Chondrocyte (in vitro differentiated cells): ENCODE data around the gene ABHD15. TPM values are rescaled to one million over a fixed set of nuclear protein-coding genes. Genes with fewer than 3 reads are reported as not detected.

ENCODE experiments used
- DNase-seq: peaks from one replicate; pipeline ENCODE4 v3.0.0; 2021; ENCODE audit warnings: mixed read lengths, low spot score
- H3K27ac Mint-ChIP-seq: one replicate; pipeline ENCODE4 v1.8.0; 2021; ENCODE audit warnings: mild to moderate bottlenecking, moderate library complexity, mixed read lengths; ENCODE audit not compliant: unreplicated experiment
- H3K27me3 Mint-ChIP-seq: 2 replicates; pipeline ENCODE4 v1.8.0; 2021; ENCODE audit warnings: low read depth, mixed read lengths
- H3K36me3 Mint-ChIP-seq: 2 replicates; pipeline ENCODE4 v1.8.0; 2021; ENCODE audit warnings: low read depth, mixed read lengths
- H3K4me1 Mint-ChIP-seq: 2 replicates; pipeline ENCODE4 v1.8.0; 2021; ENCODE audit warnings: low read depth, mild to moderate bottlenecking, mixed read lengths
- H3K4me3 Mint-ChIP-seq: one replicate; pipeline ENCODE4 v1.8.0; 2021; ENCODE audit warnings: mild to moderate bottlenecking, moderate library complexity, mixed read lengths; ENCODE audit not compliant: unreplicated experiment
- H3K9me3 Mint-ChIP-seq: 2 replicates; pipeline ENCODE4 v1.8.0; 2021; ENCODE audit warnings: low read depth, mixed read lengths
- total RNA-seq: library from RNA; stranded (reverse); gene quantifications from 3 replicates; pipeline ENCODE4 v1.2.1, GENCODE V29; 2021
- TF ChIP-seq, protein P1 (sequence below): fragments of 200-600 bp; sonication (generic); IDR thresholded peaks from 2 replicates; pipeline ENCODE4 v1.5.0; 2021; ENCODE audit warnings: antibody characterized with exemption, mild to moderate bottlenecking, moderate library complexity

The ABHD15 gene
- total RNA-seq, 1 donor from 2014 or later, result 11.7 TPM

DNA sequence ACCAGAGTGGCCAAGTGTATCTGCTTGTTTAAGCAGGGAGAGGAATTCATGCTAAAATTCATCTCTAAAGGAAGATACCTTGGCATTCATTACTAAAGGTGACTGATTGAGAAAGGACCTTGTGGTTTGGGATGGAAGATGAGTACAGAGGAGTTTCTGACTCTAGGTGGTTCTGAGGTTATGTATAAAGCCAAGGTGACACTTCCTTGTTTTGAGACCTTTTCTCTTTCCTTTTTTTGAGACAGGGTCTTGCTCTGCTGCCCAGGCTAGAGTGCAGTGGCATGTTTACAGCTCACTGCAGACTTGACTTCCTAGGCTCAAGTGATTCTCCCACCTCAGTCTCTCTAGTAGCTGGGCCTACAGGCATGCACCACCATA lies 9.1 kb downstream of the ABHD15 start:
- Mint-ChIP-seq H3K36me3 (peaks cover 8% of the 10 kb centered on the region), H3K9me3 (no peaks in the 10 kb centered on the region), H3K4me1 (no peaks in the 10 kb centered on the region), H3K27ac (no peak overlapping the region), H3K27me3 (no peaks in the 10 kb centered on the region), H3K4me3 (no peak overlapping the region)
- DNase-seq, result no peak
- TF ChIP-seq, protein P1, sequence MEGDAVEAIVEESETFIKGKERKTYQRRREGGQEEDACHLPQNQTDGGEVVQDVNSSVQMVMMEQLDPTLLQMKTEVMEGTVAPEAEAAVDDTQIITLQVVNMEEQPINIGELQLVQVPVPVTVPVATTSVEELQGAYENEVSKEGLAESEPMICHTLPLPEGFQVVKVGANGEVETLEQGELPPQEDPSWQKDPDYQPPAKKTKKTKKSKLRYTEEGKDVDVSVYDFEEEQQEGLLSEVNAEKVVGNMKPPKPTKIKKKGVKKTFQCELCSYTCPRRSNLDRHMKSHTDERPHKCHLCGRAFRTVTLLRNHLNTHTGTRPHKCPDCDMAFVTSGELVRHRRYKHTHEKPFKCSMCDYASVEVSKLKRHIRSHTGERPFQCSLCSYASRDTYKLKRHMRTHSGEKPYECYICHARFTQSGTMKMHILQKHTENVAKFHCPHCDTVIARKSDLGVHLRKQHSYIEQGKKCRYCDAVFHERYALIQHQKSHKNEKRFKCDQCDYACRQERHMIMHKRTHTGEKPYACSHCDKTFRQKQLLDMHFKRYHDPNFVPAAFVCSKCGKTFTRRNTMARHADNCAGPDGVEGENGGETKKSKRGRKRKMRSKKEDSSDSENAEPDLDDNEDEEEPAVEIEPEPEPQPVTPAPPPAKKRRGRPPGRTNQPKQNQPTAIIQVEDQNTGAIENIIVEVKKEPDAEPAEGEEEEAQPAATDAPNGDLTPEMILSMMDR, result no peak

DNA sequence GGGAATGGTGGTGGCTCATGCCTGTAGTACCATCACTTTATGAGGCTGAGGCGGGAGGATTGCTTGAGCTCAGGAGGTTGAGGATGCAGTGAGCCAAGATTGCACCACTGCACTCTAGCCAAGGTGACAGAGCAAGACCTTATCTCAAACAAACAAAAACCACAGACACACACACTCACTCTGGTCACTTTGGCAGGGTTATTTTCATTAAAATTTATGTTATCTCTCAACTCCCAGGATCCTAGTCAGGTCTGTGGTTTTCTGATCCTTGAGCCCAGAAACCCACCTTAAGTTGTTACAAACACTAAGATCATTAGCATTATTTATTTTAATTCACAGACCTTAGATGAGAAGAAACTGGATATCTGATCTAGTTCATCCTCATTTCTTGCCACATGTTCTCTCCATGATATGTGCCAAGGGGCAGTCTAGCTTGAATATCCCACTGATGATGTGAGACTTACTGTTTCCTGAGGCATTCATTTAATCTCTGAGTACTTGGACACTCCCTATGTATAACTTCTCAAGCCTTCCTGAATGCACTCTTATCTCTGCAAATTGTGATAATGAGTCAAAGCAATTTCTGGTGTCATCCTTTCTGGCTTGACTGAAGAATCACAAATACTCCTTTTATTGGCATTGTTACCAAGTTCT lies 9.6 kb downstream of the ABHD15 start:
- no peak for DNase-seq
- no peak overlapping the region for H3K4me3 Mint-ChIP-seq
- H3K4me1 Mint-ChIP-seq, result no peaks in the 10 kb centered on the region
- H3K9me3 Mint-ChIP-seq, result no peaks in the 10 kb centered on the region
- H3K27me3 Mint-ChIP-seq, result no peaks in the 10 kb centered on the region
- TF ChIP-seq, protein P1, result no peak
- no peak overlapping the region for H3K27ac Mint-ChIP-seq
- H3K36me3 Mint-ChIP-seq, result peaks cover 4% of the 10 kb centered on the region

DNA sequence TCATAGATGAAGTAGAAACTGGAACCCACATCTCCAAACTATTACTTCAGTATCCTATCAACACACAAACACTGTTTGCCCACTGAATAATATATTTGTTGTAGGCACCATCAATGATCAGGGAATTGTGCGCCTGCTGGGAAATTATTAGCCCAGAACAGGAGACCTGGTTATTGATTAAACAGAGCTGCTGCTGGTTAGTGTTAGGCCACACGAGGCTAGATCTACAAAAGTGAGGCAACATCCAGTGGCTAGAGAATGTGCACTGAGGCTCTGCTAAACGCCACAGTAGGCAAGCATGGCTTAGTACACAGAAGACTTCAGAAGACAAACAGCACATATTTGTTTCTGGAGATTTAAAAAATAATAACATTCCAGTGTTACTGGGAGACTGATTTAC lies 11.0 kb downstream of the ABHD15 start:
- no peak overlapping the region for H3K27ac Mint-ChIP-seq
- TF ChIP-seq, protein P1, result no peak

DNA sequence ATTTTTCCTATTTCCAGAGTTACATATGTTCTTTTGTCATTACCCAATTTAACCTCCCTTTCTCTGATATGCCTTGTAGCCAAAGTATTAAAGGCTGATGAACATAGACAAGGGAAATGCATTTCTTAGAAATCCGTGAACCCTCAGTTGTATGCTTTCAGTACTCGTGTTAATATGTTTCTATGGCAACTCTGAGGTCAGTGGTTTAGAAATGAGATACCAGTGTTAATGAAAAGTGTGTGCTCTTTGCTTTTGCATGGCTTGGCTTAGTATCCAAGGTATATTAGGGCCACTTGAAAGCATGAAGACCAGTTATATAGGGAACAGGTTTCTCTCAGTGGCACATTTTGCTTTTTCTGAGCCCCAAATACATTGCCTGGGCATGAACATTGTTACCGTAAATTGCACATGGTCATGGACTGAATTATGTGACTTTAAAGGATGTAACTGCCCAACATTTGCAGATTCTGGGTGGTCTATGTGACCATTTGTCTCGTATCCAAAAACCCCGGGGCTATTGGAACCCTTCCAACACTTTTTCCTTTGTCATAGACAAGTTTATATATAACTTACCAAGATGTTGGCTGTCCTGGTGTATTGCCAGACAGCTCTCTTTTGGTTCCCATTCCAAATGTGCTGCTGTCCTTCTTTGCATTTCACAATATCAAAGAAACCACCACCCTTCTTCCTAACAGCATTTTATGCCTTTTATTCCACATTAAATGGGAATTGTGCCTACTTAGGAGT lies 17.5 kb downstream of the ABHD15 start:
- Mint-ChIP-seq H3K4me1 (peaks cover 20% of the 10 kb centered on the region), H3K36me3 (peaks cover 2% of the 10 kb centered on the region), H3K27ac (no peak overlapping the region), H3K27me3 (no peaks in the 10 kb centered on the region), H3K4me3 (no peak overlapping the region), H3K9me3 (no peaks in the 10 kb centered on the region)
- no peak for DNase-seq
- TF ChIP-seq, protein P1, result no peak

More for the DNA sequence above, 11.0 kb downstream of the ABHD15 start:
- no peak for DNase-seq
- no peak overlapping the region for H3K4me3 Mint-ChIP-seq
- no peaks in the 10 kb centered on the region for H3K4me1 Mint-ChIP-seq
- H3K36me3 Mint-ChIP-seq, result no peaks in the 10 kb centered on the region
- H3K27me3 Mint-ChIP-seq, result no peaks in the 10 kb centered on the region
- no peaks in the 10 kb centered on the region for H3K9me3 Mint-ChIP-seq

DNA sequence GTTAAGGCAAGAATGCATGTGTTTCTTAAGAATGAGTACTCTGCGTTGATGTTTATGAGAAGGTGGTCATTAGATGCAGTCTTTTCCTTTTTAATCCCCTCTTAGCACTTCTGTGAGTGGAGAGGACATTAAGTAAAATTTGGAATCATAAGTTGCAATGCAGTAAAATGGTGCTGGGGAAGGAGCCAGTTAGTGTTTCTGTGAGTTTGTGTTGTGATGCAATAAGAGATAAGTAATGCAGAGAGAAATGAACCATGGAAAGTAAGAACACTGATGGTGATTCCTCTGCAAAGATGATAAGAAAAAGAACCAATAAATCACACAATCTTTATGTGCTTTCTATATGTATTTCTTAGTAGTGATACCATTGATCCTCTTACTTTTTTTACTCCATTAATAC lies 20.0 kb downstream of the ABHD15 start:
- H3K27me3 Mint-ChIP-seq, result no peaks in the 10 kb centered on the region
- peaks cover 7% of the 10 kb centered on the region for H3K36me3 Mint-ChIP-seq
- H3K27ac Mint-ChIP-seq, result no peak overlapping the region
- no peak for DNase-seq
- H3K4me3 Mint-ChIP-seq, result no peak overlapping the region
- TF ChIP-seq, protein P1, result no peak
- peaks cover 20% of the 10 kb centered on the region for H3K4me1 Mint-ChIP-seq
- no peaks in the 10 kb centered on the region for H3K9me3 Mint-ChIP-seq
